ENCODE measurements around the gene SPA17.

DNA sequence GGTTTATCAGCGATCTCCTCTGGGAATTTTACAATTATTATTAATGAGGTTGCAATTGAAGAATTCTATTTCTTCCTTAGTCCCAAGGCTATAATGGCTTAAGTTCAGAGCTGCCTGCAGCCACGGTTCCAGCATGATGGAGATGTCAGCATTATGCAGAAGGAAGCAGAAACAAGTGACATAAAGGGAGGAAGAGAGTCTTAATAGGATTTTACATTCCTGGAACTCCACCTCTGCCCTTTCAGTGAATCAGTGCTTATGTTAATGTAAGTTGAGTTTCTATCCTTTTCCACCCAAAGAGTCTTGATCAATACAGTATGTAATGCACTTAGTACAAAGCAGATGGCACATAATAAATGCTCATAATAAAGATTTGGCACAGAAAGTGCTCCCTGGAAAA lies 54.4 kb downstream of the SPA17 start:
- TF ChIP-seq CTCF (IDR thresholded peaks at IDR 0.05), result no peak
- TF ChIP-seq POLR2AphosphoS5 (IDR thresholded peaks at IDR 0.05), result no peak
